Body of pancreas (tissue), 4 donors: ENCODE results near the gene COL4A2.

ENCODE experiments used
- POLR2A ChIP-seq, 3 donors: fragments of 450-650 bp; IDR thresholded peaks; one replicate each; pipeline ENCODE4 v1.6.1; 2016; ENCODE audit warnings: antibody characterized with exemption in 3 of 3, mild to moderate bottlenecking in 2 of 3
- TF ChIP-seq, protein P1 (sequence below), 7 experiments: fragments of 450-650 bp in 4 of 7; fragments of 200-600 bp in 3 of 7; sonication (generic) in 3 of 7; IDR thresholded peaks; one replicate each; pipeline ENCODE4 v1.5.1; 2016 to 2019; ENCODE audit warnings: antibody characterized with exemption in 7 of 7

DNA sequence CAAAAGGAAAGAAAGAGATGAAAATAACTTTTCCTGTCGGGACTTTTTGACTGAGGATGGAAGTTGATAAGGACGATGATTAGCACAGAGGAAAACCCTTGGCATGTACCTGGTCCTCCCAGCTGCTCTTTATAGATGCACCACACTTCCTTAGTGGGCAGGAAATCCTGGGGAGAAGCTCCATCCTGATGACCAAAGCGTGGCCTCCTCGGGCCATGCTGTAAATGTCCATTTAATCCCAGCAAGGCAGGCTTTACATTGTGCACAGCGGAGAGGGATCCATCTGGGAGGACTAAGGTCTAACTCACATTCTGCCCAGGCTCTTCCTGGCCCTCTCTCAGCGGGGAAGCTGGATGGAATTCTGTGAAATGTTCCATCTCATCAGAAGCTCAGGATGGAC lies 113.5 kb downstream of the COL4A2 start:
- TF ChIP-seq, protein P1, sequence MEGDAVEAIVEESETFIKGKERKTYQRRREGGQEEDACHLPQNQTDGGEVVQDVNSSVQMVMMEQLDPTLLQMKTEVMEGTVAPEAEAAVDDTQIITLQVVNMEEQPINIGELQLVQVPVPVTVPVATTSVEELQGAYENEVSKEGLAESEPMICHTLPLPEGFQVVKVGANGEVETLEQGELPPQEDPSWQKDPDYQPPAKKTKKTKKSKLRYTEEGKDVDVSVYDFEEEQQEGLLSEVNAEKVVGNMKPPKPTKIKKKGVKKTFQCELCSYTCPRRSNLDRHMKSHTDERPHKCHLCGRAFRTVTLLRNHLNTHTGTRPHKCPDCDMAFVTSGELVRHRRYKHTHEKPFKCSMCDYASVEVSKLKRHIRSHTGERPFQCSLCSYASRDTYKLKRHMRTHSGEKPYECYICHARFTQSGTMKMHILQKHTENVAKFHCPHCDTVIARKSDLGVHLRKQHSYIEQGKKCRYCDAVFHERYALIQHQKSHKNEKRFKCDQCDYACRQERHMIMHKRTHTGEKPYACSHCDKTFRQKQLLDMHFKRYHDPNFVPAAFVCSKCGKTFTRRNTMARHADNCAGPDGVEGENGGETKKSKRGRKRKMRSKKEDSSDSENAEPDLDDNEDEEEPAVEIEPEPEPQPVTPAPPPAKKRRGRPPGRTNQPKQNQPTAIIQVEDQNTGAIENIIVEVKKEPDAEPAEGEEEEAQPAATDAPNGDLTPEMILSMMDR (IDR thresholded peaks at IDR 0.05): no peak
- no peak for TF ChIP-seq POLR2A (IDR thresholded peaks at IDR 0.05)
